Smooth muscle cell (in vitro differentiated cells): ENCODE measurements around the gene MEGF9. TPM values are rescaled to one million over a fixed set of nuclear protein-coding genes. Genes with fewer than 3 reads are reported as not detected.
"Not testable (repeated sequence)": the region's sequence is repeated elsewhere in the genome, so short reads cannot be mapped to it uniquely, and the experiment has no call there.

ENCODE experiments used
- DNase-seq: peaks from one replicate; lab custom pipeline; 2025; ENCODE audit not compliant: unreplicated experiment; lab: John Stamatoyannopoulos, UW
- H2AFZ ChIP-seq: fragments of 200-600 bp; sonication (generic); 2 replicates; pipeline ENCODE4 v1.6.0; 2016; ENCODE audit warnings: antibody characterized with exemption, low read depth, mild to moderate bottlenecking
- H3F3A ChIP-seq: fragments of 200-600 bp; sonication (generic); 2 replicates; pipeline ENCODE4 v1.6.0; 2017; ENCODE audit warnings: antibody characterized with exemption, low read depth
- H3K27ac ChIP-seq: fragments of 200-600 bp; sonication (generic); 2 replicates; pipeline ENCODE4 v1.5.1; 2016; ENCODE audit warnings: low read depth, mild to moderate bottlenecking
- H3K27me3 ChIP-seq: fragments of 200-600 bp; sonication (generic); 2 replicates; pipeline ENCODE4 v1.6.1; 2016; ENCODE audit warnings: low read depth, mild to moderate bottlenecking
- H3K36me3 ChIP-seq: fragments of 200-600 bp; sonication (generic); 2 replicates; pipeline ENCODE4 v1.5.1; 2016; ENCODE audit warnings: low read depth
- H3K4me1 ChIP-seq: fragments of 200-600 bp; sonication (generic); 2 replicates; pipeline ENCODE4 v1.5.1; 2016; ENCODE audit warnings: low read depth
- H3K4me2 ChIP-seq: fragments of 200-600 bp; sonication (generic); 2 replicates; pipeline ENCODE4 v1.6.0; 2016; ENCODE audit warnings: mild to moderate bottlenecking
- H3K4me3 ChIP-seq: fragments of 200-600 bp; sonication (generic); 2 replicates; pipeline ENCODE4 v1.5.1; 2016; ENCODE audit warnings: mild to moderate bottlenecking
- H3K79me2 ChIP-seq: fragments of 200-600 bp; sonication (generic); 2 replicates; pipeline ENCODE4 v1.6.0; 2016; ENCODE audit warnings: low read depth, mild to moderate bottlenecking
- H3K9ac ChIP-seq: fragments of 200-600 bp; sonication (generic); 2 replicates; pipeline ENCODE4 v1.6.0; 2016; ENCODE audit warnings: low read depth
- H3K9me3 ChIP-seq: fragments of 200-600 bp; sonication (generic); replicated peaks from 2 replicates; pipeline ENCODE4 v1.5.1; 2016; ENCODE audit warnings: low read depth
- H4K20me1 ChIP-seq: fragments of 200-600 bp; sonication (generic); 2 replicates; pipeline ENCODE4 v1.6.0; 2016; ENCODE audit warnings: low read depth
- CTCF ChIP-seq: fragments of 200-600 bp; sonication (generic); IDR thresholded peaks from 2 replicates; pipeline ENCODE4 v1.5.1; 2017; ENCODE audit warnings: borderline replicate concordance, mild to moderate bottlenecking, antibody characterized with exemption; ENCODE audit not compliant: insufficient read depth, poor library complexity, severe bottlenecking
- WGBS: methylation state at CpG from one replicate; pipeline ENCODE4 v1.1.7; 2016; ENCODE audit warnings: low lambda C conversion rate; 5-methylcytosine and 5-hydroxymethylcytosine counted together
- polyA plus RNA-seq: library from polyadenylated mRNA; unstranded; fragments of >200 nt; fragmentation: Nextera tagmentation; extraction: Ambion mirVana; gene quantifications from 2 replicates; pipeline ENCODE4 v1.2.1, GENCODE V29; 2016
- total RNA-seq: library from RNA; depleted of rRNA; stranded (reverse); fragments of >200 nt; gene quantifications from 2 replicates; pipeline ENCODE4 v1.2.3, GENCODE V29; 2014

The MEGF9 gene
- total and polyA plus RNA-seq, 2 experiments from 2014 or later = 1.8 to 6.0 TPM

DNA sequence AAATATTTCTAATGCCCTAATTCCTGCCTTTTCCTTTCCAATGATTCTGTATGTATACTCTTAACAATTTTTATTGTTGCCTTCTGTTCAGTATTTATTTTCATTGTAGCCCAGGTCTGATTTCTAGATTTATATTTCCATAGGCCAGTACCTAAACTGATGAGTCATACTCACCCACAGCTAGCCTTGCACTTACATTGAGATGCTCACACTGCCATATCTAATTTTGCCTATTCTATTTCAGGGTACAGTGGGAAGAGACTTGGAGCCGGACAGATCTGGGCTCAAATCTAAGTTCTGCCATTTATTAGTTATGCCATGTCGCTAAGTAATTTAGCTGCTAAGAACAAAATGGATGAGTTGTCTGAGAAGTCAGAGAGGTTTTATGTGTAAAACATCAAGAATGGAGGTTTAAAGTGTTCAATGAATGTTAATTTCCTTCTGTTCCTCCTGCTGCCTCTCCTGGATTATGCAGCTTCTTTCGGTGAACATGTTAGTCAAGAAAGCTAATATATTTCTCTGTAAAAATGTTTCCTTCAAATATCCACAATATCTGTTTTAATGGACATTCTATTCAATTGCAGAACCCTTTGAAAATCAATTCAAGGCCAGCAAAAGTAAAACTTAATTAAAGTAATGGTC lies 72.0 kb downstream of the MEGF9 start:
- Histone ChIP-seq H3K27me3 (no peaks in the 10 kb centered on the region), H3K4me3 (no peak overlapping the region), H3K79me2 (no peaks in the 10 kb centered on the region), H4K20me1 (no peaks in the 10 kb centered on the region), H3K9ac (no peak overlapping the region), H3K4me2 (no peak overlapping the region), H3K4me1 (peaks cover 3% of the 10 kb centered on the region), H3F3A (no peaks in the 10 kb centered on the region), H3K27ac (no peak overlapping the region), H3K9me3 (no peaks in the 10 kb centered on the region), H3K36me3 (no peaks in the 10 kb centered on the region), H2AFZ (no peak overlapping the region)
- DNase-seq = no peak
- no peak for TF ChIP-seq CTCF
- 93% methylated on average over 3 of the region's 3 CpGs for WGBS

GRCh38 chr9:120640874-120641273 lies 73.4 kb downstream of the MEGF9 start:
- H3K9me3 ChIP-seq, H3K4me3 ChIP-seq, H3K4me2 ChIP-seq, H3K36me3 ChIP-seq, H4K20me1 ChIP-seq, H2AFZ ChIP-seq, DNase-seq, H3K4me1 ChIP-seq, H3F3A ChIP-seq, H3K9ac ChIP-seq, H3K79me2 ChIP-seq, H3K27me3 ChIP-seq, H3K27ac ChIP-seq: not testable (repeated sequence)
- WGBS = 100% methylated on average over 1 of the region's 1 CpG

DNA sequence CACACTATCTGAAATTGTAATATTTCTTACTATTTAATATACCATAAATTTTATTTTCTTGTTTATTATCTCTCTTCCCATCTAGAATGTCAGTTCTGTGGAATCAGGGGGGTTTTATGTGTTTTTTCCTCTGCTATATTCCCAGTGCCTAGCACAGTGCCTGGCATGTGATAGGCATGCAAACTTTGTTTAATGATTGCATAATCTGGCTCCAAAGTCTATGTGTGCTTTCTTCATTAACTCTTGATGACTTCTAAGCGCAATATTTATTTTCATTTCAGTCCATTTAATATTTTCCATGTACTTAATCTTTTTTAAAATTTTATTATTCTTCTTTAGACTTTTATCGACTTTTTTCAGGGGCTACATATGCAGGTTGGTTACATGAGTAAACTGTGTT lies 73.9 kb downstream of the MEGF9 start:
- no peak overlapping the region for H3K4me2 ChIP-seq
- no peaks in the 10 kb centered on the region for H3K9me3 ChIP-seq
- no peaks in the 10 kb centered on the region for H4K20me1 ChIP-seq
- no peak overlapping the region for H3K27ac ChIP-seq
- H3K79me2 ChIP-seq = no peaks in the 10 kb centered on the region
- H3K4me1 ChIP-seq = no peaks in the 10 kb centered on the region
- H3K36me3 ChIP-seq = no peaks in the 10 kb centered on the region
- 87% methylated on average over 2 of the region's 2 CpGs for WGBS
- H3K27me3 ChIP-seq = no peaks in the 10 kb centered on the region
- no peak overlapping the region for H3K4me3 ChIP-seq
- no peak for TF ChIP-seq CTCF
- no peak overlapping the region for H2AFZ ChIP-seq
- no peak overlapping the region for H3K9ac ChIP-seq
- DNase-seq = no peak
- H3F3A ChIP-seq = no peaks in the 10 kb centered on the region

GRCh38 chr9:120637919-120638318 lies 76.4 kb downstream of the MEGF9 start:
- no peak overlapping the region for H3K27ac ChIP-seq
- peaks cover 8% of the 10 kb centered on the region for H3K27me3 ChIP-seq
- H4K20me1 ChIP-seq = no peaks in the 10 kb centered on the region
- no peak for TF ChIP-seq CTCF
- no peaks in the 10 kb centered on the region for H3K4me1 ChIP-seq
- WGBS = 90% methylated on average over 5 of the region's 5 CpGs
- H3K4me2 ChIP-seq = no peak overlapping the region
- no peaks in the 10 kb centered on the region for H3K36me3 ChIP-seq
- no peak overlapping the region for H3K9ac ChIP-seq
- DNase-seq = no peak
- no peaks in the 10 kb centered on the region for H3K9me3 ChIP-seq
- no peak overlapping the region for H2AFZ ChIP-seq
- H3K4me3 ChIP-seq = no peak overlapping the region
- no peaks in the 10 kb centered on the region for H3K79me2 ChIP-seq
- H3F3A ChIP-seq = no peaks in the 10 kb centered on the region
